Fibroblast of skin of abdomen (primary cell): Measurements from ENCODE around the gene CCKAR.

Source experiments
- DNase-seq: peaks from one replicate; pipeline ENCODE4 v3.0.0-alpha.2; 2013

The CCKAR gene

GRCh38 chr4:26459054-26459755 lies 31.1 kb downstream of the CCKAR start:
- DNase-seq = peak; percentile 70

GRCh38 chr4:26458157-26458561 lies 32.1 kb downstream of the CCKAR start:
- DNase-seq = peak; percentile 62

GRCh38 chr4:26457412-26457811 lies 32.9 kb downstream of the CCKAR start:
- no peak for DNase-seq

GRCh38 chr4:26455571-26455970 lies 34.7 kb downstream of the CCKAR start:
- no peak for DNase-seq

GRCh38 chr4:26454961-26455360 lies 35.3 kb downstream of the CCKAR start:
- no peak for DNase-seq

GRCh38 chr4:26452565-26453531 lies 37.4 kb downstream of the CCKAR start:
- no peak for DNase-seq

- no peak for DNase-seq
These were observed 38.7 kb downstream of the CCKAR start for GRCh38 chr4:26451597-26451996.

- DNase-seq = no peak
These were observed 39.9 kb downstream of the CCKAR start for GRCh38 chr4:26450418-26450817.

- no peak for DNase-seq
These were observed 42.9 kb downstream of the CCKAR start for GRCh38 chr4:26447378-26447777.

GRCh38 chr4:26441771-26442170 lies 48.5 kb downstream of the CCKAR start:
- DNase-seq = no peak

GRCh38 chr4:26441102-26441501 lies 49.2 kb downstream of the CCKAR start:
- peak; percentile 36 for DNase-seq

- DNase-seq = no peak
These were observed 56.1 kb downstream of the CCKAR start for GRCh38 chr4:26434030-26434639.

GRCh38 chr4:26433556-26433955 lies 56.7 kb downstream of the CCKAR start:
- DNase-seq = no peak

GRCh38 chr4:26432419-26432818 lies 57.9 kb downstream of the CCKAR start:
- no peak for DNase-seq

- DNase-seq = no peak
These were observed 58.7 kb downstream of the CCKAR start for GRCh38 chr4:26431461-26432180.
